Peyer's patch (tissue), 4 donors: ENCODE measurements around the gene TJP2.

Experiments used
- POLR2A ChIP-seq, 2 donors: fragments of 450-650 bp; IDR thresholded peaks; one replicate each; pipeline ENCODE4 v1.5.1; 2017; ENCODE audit warnings: antibody characterized with exemption in 2 of 2, mild to moderate bottlenecking in 2 of 2, moderate library complexity in 2 of 2
- TF ChIP-seq, protein P1 (sequence below), 6 experiments: fragments of 450-650 bp in 4 of 6; fragments of 200-600 bp in 2 of 6; sonication (generic) in 1 of 6; IDR thresholded peaks; one replicate each; pipeline ENCODE4 v1.5.1; 2017 to 2019; ENCODE audit warnings: antibody characterized with exemption in 6 of 6, mild to moderate bottlenecking in 3 of 6, moderate library complexity in 1 of 6

DNA sequence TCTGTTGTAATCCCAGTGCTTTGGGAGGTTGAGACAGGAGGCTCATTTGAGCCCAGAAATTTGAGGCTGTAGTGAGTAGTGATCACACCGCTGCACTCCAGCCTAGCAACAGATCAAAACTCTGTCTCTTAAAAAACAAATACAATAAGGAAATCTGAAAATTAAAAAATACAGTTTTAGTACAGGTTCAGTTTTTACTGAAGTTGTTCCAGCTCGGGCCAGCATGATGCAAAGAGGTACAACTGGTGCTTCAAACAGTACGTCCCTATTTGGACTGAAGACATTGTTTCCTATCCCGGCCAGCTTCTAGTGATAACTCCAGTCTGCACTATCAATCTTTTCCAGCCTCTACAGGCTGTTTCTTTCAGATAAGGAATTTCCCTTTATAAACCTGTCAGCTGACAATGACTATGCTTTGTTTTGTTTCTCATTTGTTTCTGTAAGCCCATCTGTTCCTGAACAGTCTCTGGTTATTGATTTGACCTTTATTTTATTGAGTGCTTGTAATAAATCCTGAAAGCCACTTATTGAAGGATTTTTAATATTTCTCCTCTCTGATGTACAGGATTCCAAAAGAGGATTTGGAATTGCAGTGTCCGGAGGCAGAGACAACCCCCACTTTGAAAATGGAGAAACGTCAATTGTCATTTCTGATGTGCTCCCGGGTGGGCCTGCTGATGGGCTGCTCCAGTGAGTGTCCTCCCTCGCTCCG is 41.9 kb downstream of the TJP2 start:
- TF ChIP-seq POLR2A (IDR thresholded peaks at IDR 0.05) = no peak
- TF ChIP-seq, protein P1, sequence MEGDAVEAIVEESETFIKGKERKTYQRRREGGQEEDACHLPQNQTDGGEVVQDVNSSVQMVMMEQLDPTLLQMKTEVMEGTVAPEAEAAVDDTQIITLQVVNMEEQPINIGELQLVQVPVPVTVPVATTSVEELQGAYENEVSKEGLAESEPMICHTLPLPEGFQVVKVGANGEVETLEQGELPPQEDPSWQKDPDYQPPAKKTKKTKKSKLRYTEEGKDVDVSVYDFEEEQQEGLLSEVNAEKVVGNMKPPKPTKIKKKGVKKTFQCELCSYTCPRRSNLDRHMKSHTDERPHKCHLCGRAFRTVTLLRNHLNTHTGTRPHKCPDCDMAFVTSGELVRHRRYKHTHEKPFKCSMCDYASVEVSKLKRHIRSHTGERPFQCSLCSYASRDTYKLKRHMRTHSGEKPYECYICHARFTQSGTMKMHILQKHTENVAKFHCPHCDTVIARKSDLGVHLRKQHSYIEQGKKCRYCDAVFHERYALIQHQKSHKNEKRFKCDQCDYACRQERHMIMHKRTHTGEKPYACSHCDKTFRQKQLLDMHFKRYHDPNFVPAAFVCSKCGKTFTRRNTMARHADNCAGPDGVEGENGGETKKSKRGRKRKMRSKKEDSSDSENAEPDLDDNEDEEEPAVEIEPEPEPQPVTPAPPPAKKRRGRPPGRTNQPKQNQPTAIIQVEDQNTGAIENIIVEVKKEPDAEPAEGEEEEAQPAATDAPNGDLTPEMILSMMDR (IDR thresholded peaks at IDR 0.05) = no peak
